OCI-LY1 (cell line): ENCODE measurements around the gene PTPRG.

ENCODE experiments used
- EZH2 ChIP-seq: fragments of 200-600 bp; sonication (generic), shearing (Covaris generic); IDR thresholded peaks from 2 replicates; pipeline ENCODE4 v1.8.0; 2017; ENCODE audit warnings: borderline replicate concordance, mixed run types, mild to moderate bottlenecking, antibody characterized with exemption, low read length, moderate library complexity, mixed read lengths
- TF ChIP-seq, protein P1 (sequence below): fragments of 200-600 bp; sonication (generic), shearing (Covaris generic); IDR thresholded peaks from 2 replicates; pipeline ENCODE4 v1.5.1; 2017; ENCODE audit warnings: mild to moderate bottlenecking, antibody characterized with exemption, low read length, moderate library complexity, mixed read lengths

DNA sequence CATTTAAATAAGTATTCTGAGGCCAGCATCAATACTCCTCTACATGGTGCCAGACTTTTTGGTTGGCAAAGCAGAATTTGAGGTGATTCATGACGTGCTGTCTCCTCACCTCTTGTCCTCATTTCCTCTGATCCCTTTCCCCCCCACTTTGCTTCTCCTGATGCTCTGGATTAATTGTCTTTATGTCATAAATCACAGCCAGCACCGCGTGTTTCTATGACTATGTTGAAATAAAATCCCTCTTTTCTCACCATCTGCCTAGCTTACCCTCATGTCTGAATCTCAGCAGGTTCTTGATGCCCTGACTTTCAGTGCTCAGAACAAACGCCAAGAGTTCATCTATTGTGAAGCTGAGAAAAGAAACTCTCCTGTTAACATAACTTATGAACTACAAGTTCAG lies 19.7 kb upstream of the PTPRG start:
- TF ChIP-seq, protein P1, sequence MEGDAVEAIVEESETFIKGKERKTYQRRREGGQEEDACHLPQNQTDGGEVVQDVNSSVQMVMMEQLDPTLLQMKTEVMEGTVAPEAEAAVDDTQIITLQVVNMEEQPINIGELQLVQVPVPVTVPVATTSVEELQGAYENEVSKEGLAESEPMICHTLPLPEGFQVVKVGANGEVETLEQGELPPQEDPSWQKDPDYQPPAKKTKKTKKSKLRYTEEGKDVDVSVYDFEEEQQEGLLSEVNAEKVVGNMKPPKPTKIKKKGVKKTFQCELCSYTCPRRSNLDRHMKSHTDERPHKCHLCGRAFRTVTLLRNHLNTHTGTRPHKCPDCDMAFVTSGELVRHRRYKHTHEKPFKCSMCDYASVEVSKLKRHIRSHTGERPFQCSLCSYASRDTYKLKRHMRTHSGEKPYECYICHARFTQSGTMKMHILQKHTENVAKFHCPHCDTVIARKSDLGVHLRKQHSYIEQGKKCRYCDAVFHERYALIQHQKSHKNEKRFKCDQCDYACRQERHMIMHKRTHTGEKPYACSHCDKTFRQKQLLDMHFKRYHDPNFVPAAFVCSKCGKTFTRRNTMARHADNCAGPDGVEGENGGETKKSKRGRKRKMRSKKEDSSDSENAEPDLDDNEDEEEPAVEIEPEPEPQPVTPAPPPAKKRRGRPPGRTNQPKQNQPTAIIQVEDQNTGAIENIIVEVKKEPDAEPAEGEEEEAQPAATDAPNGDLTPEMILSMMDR: no peak
- TF ChIP-seq EZH2: no peak
